GM18858 (cell line): ENCODE measurements around the gene PLA2G2D.

Experiments used
- ATAC-seq: cut with Tn5 transposase; IDR thresholded peaks from one replicate; pipeline ENCODE4 v1.9.1; 2021; ENCODE audit not compliant: unreplicated experiment

The PLA2G2D gene

DNA sequence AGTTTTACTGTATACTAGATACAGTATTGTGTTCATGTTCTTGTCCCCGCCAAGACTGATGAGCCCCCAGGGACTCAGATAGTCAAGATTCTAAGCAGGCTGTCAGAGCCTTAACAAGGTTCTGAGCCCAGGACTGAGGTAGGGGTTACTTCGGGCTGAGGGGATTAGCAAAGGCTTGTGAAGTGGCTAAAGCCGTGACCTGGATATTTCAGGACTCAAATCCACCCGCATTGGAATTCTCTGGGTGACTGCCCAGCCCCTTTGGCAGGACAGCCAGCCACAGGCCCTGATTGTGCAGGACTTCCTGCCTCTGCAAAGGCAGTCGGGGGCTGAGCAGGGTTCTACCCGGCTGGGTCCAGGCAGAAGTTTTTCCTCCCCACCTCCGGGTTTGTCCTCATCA lies 49.5 kb downstream of the PLA2G2D start, which contains the start of gene PLA2G5:
Gene PLA2G5, plus strand, starts transcription at position 321 of the 400 bp plus-strand sequence. CDS start 14,637 bp downstream, outside the sequence.
- ATAC-seq, result no peak

DNA sequence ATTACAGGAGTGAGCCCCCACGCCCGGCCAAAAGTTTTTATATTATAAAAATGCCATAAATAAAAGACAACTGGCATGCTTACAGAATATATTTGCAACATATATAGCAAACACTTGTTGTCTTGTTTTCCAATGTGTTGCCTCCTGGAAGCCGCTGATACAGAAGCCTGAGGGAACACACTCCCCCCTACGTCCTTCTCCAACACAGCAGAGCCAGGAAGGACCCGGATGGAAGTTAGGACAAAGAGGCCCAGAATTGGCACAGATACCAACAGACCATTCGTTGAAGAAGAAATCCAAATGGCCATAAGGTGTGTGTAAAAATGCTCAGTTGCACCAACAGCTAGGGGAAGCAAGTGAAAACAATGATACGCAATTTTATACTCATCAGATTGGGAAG lies 50.6 kb downstream of the PLA2G2D start:
- no peak for ATAC-seq

DNA sequence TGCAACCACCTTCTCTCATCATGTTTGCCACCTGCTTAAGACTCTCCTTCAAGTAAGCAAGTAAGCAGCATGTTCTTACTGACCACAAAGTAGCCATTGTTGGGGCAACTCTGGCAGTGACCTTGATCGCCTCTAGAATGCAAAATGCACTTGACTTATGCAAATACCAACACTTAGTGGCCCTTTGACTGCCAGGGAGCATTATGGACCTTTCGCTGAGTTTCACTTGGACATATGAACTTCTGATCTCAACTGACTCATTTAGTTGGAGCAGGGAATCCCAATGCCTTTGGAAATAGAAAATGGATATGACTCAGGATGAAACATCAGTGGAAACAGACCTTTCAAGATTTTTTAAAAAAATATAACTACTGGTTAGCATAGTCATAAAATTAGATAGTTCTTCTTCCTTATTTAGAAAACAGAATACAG lies 55.5 kb downstream of the PLA2G2D start:
- no peak for ATAC-seq
